Raji (cell line): ENCODE data around the gene LAPTM5.

Experiments
- POLR2A ChIP-seq: IDR thresholded peaks from 2 replicates; pipeline ENCODE4 v1.6.1; 2011; ENCODE audit warnings: low read depth, low read length, control low read depth; ENCODE audit not compliant: insufficient read depth

The LAPTM5 gene

GRCh38 chr1:30768159-30768829 lies 10.7 kb upstream of the LAPTM5 start:
- TF ChIP-seq POLR2A = no peak

GRCh38 chr1:30765556-30766434 lies 8.2 kb upstream of the LAPTM5 start:
- TF ChIP-seq POLR2A = no peak

DNA sequence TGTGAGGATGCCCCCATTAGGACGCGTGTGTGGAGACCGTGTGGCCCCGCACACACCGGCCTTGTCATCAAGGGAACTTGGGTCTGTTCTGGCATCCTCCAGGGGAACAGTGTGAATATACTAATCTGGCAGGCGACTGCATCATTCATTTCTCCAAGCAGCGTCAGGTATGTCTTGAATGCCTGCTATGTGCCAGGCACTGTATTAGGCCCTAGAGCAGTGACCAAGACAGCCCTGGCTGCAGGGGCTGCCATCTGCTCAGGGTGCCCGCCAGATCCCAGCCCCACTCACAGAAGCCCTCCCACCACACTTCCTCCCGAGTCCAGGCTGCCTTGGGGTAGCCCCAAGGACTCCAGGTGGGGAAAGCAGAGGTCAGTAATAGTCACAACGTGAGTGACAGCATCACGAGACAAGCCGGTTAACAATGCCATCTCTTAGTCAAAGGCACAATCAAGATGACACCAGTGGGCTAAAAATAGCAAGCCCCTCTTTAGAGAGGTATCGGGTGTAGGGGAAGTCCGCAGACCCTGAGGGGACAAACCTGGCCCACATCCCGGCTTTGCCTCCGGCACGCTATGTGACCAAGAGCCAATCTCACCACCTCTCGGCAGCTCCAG lies 7.5 kb upstream of the LAPTM5 start:
- no peak for TF ChIP-seq POLR2A

GRCh38 chr1:30764396-30764795 lies 6.8 kb upstream of the LAPTM5 start:
- no peak for TF ChIP-seq POLR2A

DNA sequence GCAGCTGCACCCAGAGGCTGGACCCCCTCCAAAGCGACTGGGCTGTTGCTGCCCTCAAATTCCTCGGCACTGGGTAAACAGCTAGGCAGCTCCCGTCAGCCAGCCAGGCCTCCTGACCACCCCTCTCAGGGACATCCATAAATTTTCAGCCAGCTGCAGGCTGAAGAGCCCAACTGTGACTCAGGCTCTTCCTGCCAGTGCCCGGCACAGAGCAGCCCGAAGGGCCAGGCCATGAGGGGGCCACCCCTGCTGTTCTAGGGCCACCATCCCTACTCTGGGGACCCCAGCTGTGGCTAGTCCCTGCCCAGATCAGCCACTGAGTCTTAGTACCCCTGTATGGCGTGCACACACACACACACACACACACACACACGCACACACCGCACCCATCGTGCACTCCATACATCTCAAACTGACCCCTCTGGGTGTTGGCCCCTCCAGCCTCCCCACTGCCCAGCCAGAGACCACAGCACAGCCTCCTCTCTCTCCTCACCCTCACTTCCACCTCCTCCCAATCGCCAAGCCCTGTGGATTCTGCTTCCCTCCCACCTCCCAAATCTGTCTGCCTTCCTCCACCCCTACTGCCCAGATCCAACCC lies 6.2 kb upstream of the LAPTM5 start:
- TF ChIP-seq POLR2A = no peak

- no peak for TF ChIP-seq POLR2A
These were observed 5.5 kb upstream of the LAPTM5 start for GRCh38 chr1:30762930-30763650.

GRCh38 chr1:30762152-30762929 lies 4.8 kb upstream of the LAPTM5 start:
- TF ChIP-seq POLR2A = no peak

DNA sequence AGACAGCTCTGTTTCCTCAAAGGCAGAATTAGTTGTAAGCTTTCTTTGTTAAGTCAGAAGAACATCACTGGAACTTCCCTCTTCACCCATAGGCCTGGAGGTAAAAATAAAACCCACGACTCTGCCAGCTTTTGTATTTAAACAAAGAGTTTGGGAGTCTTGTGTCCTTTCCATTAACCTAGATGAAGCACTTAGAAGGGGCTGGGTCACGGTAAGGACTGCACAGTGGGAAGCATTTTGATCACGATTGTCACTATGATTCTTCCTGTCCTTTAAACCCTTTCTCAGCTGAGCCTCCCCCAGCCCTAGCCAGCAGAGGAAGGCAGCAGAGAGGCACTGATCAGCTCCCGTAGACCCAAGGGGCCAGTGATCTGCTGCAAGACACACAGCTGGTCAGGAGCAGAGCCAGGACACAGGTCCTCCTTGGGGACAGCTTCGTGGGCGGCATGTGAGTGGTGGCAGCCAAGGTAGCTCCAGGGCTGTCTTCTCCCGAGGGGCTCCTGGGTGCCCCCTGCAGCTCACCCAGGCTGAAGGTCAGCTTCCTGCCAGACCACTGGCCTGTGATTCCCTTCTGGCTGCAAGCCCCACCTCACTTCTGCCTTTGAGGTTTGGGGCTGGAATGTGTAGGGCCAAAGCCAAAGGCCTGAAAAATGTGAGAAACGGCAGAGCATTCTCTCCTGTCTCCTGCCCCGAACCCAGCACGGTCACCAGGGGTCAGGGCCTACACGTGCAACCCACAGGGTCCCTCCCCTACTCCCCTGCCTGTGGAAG lies 4.0 kb upstream of the LAPTM5 start:
- no peak for TF ChIP-seq POLR2A

DNA sequence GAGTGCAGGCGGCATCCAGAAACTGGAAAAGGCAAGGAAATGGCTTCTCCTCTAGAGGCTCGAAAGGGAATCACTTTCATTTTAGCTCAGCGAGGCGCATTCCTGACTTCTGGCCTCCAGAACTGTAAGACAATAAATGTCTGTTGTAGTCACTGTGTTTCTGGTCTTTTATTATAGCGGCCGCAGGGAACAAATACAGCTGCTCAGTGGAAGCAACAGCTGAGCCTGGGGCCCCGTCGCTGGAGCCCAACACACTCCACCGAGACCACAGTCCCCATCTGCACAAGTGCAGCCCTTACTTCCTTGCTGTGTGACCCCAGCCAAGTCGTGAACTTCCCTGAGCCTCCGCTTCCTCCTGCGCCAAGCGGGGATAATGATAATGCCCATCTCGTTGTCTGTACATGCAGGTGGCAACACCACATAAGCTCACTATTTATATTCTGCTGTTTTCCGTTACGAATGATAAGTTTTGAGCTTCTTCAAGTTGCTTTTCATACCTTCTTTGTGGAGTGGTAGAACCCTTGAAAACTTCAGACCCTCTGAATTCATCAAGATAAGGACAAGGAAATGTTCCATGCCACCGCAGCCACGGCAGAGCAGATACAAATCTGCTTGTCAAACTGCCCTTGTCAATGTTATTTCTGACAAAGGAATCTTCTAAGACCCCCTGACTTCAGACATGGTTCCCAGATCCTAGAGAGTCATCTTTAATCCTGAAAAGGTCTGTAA lies 3.2 kb upstream of the LAPTM5 start:
- TF ChIP-seq POLR2A = no peak

- peak; percentile 28; the same call in 1 of the 2 replicates for TF ChIP-seq POLR2A
These were observed 2.2 kb upstream of the LAPTM5 start for GRCh38 chr1:30759718-30760281.

- TF ChIP-seq POLR2A = peak; percentile 14; the same call in 1 of the 2 replicates
These were observed 1.3 kb upstream of the LAPTM5 start for GRCh38 chr1:30758785-30759380.

DNA sequence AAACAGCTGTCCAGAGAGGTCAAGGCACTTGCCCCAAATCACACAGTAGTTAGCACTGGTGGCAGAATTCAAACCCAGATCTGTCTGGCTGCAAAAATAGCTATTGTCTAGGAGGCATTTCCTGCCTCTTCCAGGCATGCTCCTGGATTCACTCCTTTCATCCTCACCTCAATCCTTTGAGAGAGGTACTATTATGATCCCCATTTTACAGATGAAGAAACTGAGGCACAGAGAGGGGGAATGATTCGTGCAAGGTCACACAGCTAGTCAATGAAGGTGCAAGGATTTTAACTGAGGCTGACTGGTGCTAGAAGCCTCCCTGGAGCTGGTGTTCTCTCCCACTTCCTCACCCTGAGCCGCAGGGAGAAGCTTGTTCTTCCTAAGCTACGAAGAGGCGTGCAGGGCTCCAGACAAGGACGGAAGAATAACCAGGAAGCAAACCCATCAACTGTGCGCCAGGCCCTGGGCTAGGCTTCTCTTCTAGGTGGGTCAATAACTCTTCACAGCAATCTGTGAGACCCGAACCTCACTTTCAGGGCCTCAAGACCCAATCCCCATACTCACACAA lies 631 bp upstream of the LAPTM5 start:
- TF ChIP-seq POLR2A = no peak
